Effector memory CD8-positive, alpha-beta T cell (primary cell): ENCODE data around the gene GHRH.

Experiments
- ATAC-seq: fragments of 150-1000 bp; cut with Tn5 transposase; replicated peaks from 2 replicates; pipeline ENCODE4 v1.10.0; 2021; ENCODE audit warnings: mild to moderate bottlenecking, moderate library complexity
- DNase-seq, 3 experiments: peaks; one replicate each; pipeline ENCODE4 v3.0.0; 2021
- H3K27ac Mint-ChIP-seq, 2 donors: one replicate each; pipeline ENCODE4 v1.8.0; 2022; ENCODE audit warnings: mild to moderate bottlenecking in 2 of 2, mixed read lengths in 2 of 2, moderate library complexity in 2 of 2
- H3K27me3 Mint-ChIP-seq, 2 donors: one replicate each; pipeline ENCODE4 v1.8.0; 2022; ENCODE audit warnings: mixed read lengths in 2 of 2
- H3K36me3 Mint-ChIP-seq: one replicate; pipeline ENCODE4 v1.8.0; 2022; ENCODE audit warnings: mild to moderate bottlenecking, moderate library complexity, mixed read lengths; ENCODE audit not compliant: insufficient read depth
- H3K4me1 Mint-ChIP-seq, 2 donors: one replicate each; pipeline ENCODE4 v1.8.0; 2022; ENCODE audit warnings: low read depth in 2 of 2, mixed read lengths in 2 of 2
- H3K4me3 Mint-ChIP-seq, 2 donors: one replicate each; pipeline ENCODE4 v1.8.0; 2022; ENCODE audit warnings: mild to moderate bottlenecking in 2 of 2, mixed read lengths in 2 of 2, moderate library complexity in 2 of 2
- H3K9me3 Mint-ChIP-seq, 2 donors: one replicate each; pipeline ENCODE4 v1.8.0; 2022; ENCODE audit warnings: mixed read lengths in 2 of 2

GHRH gene

DNA sequence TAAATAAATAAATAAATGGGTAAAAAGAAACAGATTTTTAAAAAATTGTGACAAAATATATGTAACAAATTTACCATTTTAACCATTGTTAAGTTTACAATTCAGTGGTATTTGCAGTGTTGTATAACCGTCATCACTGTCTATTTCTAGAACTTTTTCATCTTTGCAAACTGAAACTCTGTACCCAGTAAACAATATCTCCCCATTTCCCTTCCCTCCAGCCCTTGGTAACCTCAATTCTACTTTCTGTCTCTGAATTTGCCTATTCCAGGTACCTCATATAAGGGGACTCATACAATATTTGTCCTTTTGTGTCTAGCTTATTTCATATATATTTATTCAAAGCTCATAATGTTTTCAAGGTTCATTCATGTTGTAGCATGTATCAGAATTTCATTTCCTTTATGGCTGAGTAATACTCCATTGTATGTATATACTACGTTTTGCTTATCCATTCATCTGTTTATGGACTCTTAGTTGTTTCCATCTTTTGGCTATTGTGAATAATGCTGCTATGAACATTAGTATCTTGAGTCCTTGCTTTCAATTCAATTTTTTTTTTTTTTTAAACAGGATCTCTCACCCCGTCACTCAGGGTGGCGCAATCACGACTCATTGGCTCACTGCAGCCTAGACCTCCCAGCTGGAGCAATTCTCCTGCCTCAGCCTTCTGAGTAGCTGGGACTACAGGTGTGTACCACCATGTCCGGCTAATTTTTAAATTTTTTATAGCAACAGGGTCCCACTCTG is 36.8 kb upstream of the GHRH start:
- H3K4me3 Mint-ChIP-seq: no peak overlapping the region
- no peaks in the 10 kb centered on the region for H3K9me3 Mint-ChIP-seq
- no peaks in the 10 kb centered on the region for H3K27me3 Mint-ChIP-seq
- peaks cover 22 to 49% of the 10 kb centered on the region in 2 donors for H3K4me1 Mint-ChIP-seq
- H3K27ac Mint-ChIP-seq: no peak overlapping the region
- ATAC-seq (no peak), DNase-seq (no peak)
- H3K36me3 Mint-ChIP-seq: peaks cover 19% of the 10 kb centered on the region

DNA sequence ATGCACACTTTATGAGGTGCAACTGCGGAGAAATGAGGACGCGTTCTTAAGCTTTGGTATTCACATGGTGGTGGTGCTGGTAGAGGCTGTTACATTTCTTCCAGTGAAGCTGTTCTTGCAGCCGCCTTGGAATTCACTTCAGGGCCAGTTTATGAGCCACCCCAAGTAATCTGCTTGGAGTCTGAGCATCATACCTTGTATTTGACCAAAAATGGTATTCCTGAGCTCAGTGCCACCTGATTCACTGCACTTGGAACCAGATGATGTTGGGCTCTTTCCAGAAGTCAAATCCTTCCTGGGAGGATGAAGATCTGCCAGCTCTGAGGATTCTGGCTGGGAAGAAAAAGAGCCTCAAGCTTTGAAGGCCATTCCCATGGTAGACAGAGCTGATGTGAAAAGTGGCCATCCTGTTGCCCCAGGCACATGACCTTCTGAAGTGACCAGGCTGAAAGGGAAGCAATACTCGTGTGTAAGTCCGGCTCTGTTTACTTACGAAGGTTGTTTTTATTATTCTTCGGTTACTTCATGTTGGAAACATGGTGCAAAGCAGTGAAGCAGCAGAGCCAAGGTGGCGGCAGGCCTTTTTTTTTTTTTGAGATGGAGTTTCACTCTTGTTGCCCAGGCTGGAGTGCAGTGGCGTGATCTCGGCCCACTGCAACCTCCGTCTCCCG is 35.6 kb upstream of the GHRH start:
- Mint-ChIP-seq H3K36me3 (peaks cover 16% of the 10 kb centered on the region), H3K4me1 (peaks cover 25 to 55% of the 10 kb centered on the region in 2 donors), H3K4me3 (no peak overlapping the region), H3K9me3 (no peaks in the 10 kb centered on the region), H3K27ac (no peak overlapping the region), H3K27me3 (no peaks in the 10 kb centered on the region)
- no peak for DNase-seq
- no peak for ATAC-seq

DNA sequence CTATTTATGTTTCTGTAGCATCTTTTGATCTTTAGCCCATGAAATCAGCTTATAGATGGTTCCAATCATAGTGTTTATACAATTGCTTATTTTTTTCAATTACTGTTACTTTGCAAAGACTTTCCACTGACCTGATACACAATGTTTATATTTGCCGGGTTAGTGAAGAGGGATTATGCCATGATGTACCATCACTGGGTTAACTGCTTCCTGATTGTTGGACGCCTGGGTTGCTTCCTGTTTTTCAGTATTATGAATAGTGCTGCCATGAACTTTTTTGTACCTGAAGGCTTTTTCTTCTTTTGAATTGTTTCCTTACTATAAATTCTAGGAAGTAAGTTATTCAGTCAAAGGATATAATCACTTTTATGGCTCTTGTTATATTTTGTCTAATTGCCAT is 34.8 kb upstream of the GHRH start:
- no peak for DNase-seq
- ATAC-seq: no peak
- Mint-ChIP-seq H3K27ac (peak overlapping the region in 1 of 2 donors; percentile 80), H3K9me3 (no peaks in the 10 kb centered on the region), H3K4me3 (no peak overlapping the region), H3K27me3 (no peaks in the 10 kb centered on the region), H3K36me3 (peaks cover 8% of the 10 kb centered on the region), H3K4me1 (peaks cover 24 to 52% of the 10 kb centered on the region in 2 donors)

- no peak for ATAC-seq
- Mint-ChIP-seq H3K27me3 (no peaks in the 10 kb centered on the region), H3K4me3 (no peak overlapping the region), H3K9me3 (no peaks in the 10 kb centered on the region), H3K4me1 (peaks cover 27 to 54% of the 10 kb centered on the region in 2 donors), H3K27ac (peak overlapping the region in 1 of 2 donors; percentile 80), H3K36me3 (peaks cover 5% of the 10 kb centered on the region)
- DNase-seq: no peak
Measured at GRCh38 chr20:37295595-37295994, 34.0 kb upstream of the GHRH start.

- Mint-ChIP-seq H3K9me3 (no peaks in the 10 kb centered on the region), H3K4me1 (peaks cover 24 to 50% of the 10 kb centered on the region in 2 donors), H3K4me3 (no peak overlapping the region), H3K36me3 (peaks cover 5% of the 10 kb centered on the region), H3K27me3 (no peaks in the 10 kb centered on the region), H3K27ac (no peak overlapping the region)
- ATAC-seq (no peak), DNase-seq (no peak)
Measured at GRCh38 chr20:37295001-37295400, 33.4 kb upstream of the GHRH start.

GRCh38 chr20:37294262-37294981 is 32.8 kb upstream of the GHRH start:
- no peak for ATAC-seq
- peaks cover 25 to 48% of the 10 kb centered on the region in 2 donors for H3K4me1 Mint-ChIP-seq
- no peak overlapping the region for H3K4me3 Mint-ChIP-seq
- DNase-seq: no peak
- H3K36me3 Mint-ChIP-seq: peaks cover 7% of the 10 kb centered on the region
- H3K27ac Mint-ChIP-seq: peak overlapping the region in 1 of 2 donors; percentile 11
- H3K9me3 Mint-ChIP-seq: no peaks in the 10 kb centered on the region
- H3K27me3 Mint-ChIP-seq: no peaks in the 10 kb centered on the region

DNA sequence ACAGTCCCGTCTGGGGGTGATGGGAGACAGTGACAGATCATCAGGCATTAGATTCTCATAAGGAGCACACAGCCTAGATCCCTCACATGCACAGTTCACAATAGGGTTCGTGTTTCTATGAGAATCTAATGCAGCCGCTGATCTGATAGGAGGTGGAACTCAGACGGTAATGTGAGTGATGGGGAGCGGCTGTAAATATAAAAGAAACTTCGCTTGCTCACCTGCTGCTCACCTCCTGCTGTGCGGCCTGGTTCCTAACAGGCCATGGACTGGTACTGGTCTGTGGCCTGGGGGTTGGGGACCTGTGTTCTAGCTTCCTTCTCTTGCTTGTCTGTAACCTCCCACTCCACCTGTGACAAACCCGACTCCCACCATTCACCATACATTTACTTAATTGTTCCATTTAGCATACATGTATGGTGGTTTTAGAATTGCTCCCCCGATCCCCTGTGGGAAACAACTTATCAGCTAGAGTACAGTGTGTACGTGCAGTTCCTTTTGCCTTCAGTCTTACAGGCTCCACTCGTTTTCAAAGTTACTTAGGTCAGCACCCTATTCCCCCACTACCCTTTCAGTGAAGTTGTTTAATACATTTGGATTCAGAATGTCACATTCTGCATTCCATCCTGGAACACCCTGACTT is 31.8 kb upstream of the GHRH start:
- Mint-ChIP-seq H3K36me3 (peaks cover 9% of the 10 kb centered on the region), H3K27ac (no peak overlapping the region), H3K4me1 (peaks cover 26 to 46% of the 10 kb centered on the region in 2 donors), H3K4me3 (no peak overlapping the region), H3K27me3 (no peaks in the 10 kb centered on the region), H3K9me3 (no peaks in the 10 kb centered on the region)
- no peak for DNase-seq
- ATAC-seq: no peak

GRCh38 chr20:37291724-37292126 is 30.1 kb upstream of the GHRH start:
- Mint-ChIP-seq H3K9me3 (no peaks in the 10 kb centered on the region), H3K4me3 (peak overlapping the region; percentile 29 to 90), H3K27me3 (peaks cover 3 to 4% of the 10 kb centered on the region in 2 donors), H3K4me1 (peaks cover 25 to 42% of the 10 kb centered on the region in 2 donors), H3K36me3 (peaks cover 13% of the 10 kb centered on the region), H3K27ac (peak overlapping the region; percentile 29 to 96)
- ATAC-seq: no peak
- no peak for DNase-seq

GRCh38 chr20:37290158-37290810 is 28.7 kb upstream of the GHRH start:
- H3K27ac Mint-ChIP-seq: peak overlapping the region; percentile 94 to 96
- H3K9me3 Mint-ChIP-seq: no peaks in the 10 kb centered on the region
- H3K27me3 Mint-ChIP-seq: peaks cover 6 to 9% of the 10 kb centered on the region in 2 donors
- peaks cover 13% of the 10 kb centered on the region for H3K36me3 Mint-ChIP-seq
- peaks cover 22 to 27% of the 10 kb centered on the region in 2 donors for H3K4me1 Mint-ChIP-seq
- ATAC-seq: no peak
- H3K4me3 Mint-ChIP-seq: peak overlapping the region; percentile 90 to 91
- DNase-seq: no peak

DNA sequence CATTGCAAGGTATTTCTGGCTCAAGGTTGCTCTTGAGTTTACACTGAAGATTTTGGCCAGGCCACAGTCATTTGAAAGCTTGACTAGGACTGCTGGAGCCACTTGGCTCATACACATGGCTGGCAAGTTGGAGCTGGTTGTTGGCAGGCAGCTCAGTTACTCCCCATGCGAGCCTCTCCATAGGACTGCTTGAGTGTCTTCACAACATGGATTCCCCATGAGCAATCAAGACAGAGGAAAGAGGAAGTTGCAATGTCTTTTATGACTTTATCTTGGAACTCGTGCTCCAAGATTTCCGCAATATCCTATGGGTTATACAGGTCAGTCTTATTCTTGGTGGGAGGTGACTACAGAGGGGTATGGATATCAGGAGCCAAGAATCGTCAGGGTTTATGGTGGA is 26.5 kb upstream of the GHRH start:
- no peaks in the 10 kb centered on the region for H3K9me3 Mint-ChIP-seq
- DNase-seq (no peak), ATAC-seq (no peak)
- peaks cover 10 to 11% of the 10 kb centered on the region in 2 donors for H3K4me1 Mint-ChIP-seq
- peaks cover 9 to 12% of the 10 kb centered on the region in 2 donors for H3K27me3 Mint-ChIP-seq
- peak overlapping the region; percentile 19 to 90 for H3K4me3 Mint-ChIP-seq
- peak overlapping the region in 1 of 2 donors; percentile 96 for H3K27ac Mint-ChIP-seq
- peaks cover 8% of the 10 kb centered on the region for H3K36me3 Mint-ChIP-seq

- Mint-ChIP-seq H3K4me1 (peaks cover 0 to 2% of the 10 kb centered on the region in 2 donors), H3K4me3 (no peak overlapping the region), H3K27me3 (peaks cover 12 to 24% of the 10 kb centered on the region in 2 donors), H3K9me3 (no peaks in the 10 kb centered on the region), H3K36me3 (peaks cover 8% of the 10 kb centered on the region), H3K27ac (no peak overlapping the region)
- ATAC-seq: no peak
- no peak for DNase-seq
Measured at GRCh38 chr20:37285664-37286374, 24.2 kb upstream of the GHRH start.

GRCh38 chr20:37284691-37285161 is 23.1 kb upstream of the GHRH start:
- peaks cover 12 to 34% of the 10 kb centered on the region in 2 donors for H3K27me3 Mint-ChIP-seq

More at GRCh38 chr20:37284691-37285161, 23.1 kb upstream of the GHRH start:
- Mint-ChIP-seq H3K4me3 (no peak overlapping the region), H3K9me3 (no peaks in the 10 kb centered on the region), H3K4me1 (peaks cover 0 to 2% of the 10 kb centered on the region in 2 donors), H3K27ac (no peak overlapping the region), H3K36me3 (peaks cover 8% of the 10 kb centered on the region)
- DNase-seq (no peak), ATAC-seq (no peak)
